ENCODE results near the gene CCNG1.
"Not testable (repeated sequence)": the region's sequence is repeated elsewhere in the genome, so short reads cannot be mapped to it uniquely, and the experiment has no call there.

- TF ChIP-seq POLR2A (IDR thresholded peaks at IDR 0.05; ENCODE audit: low read length); GATA1 (IDR thresholded peaks at IDR 0.05; ENCODE audit: low read depth, low read length): not testable (repeated sequence)
Measured at GRCh38 chr5:163455406-163455805, 18.0 kb downstream of the CCNG1 start.
